ENCODE results near the gene CDSN. TPM values are rescaled to one million over a fixed set of nuclear protein-coding genes. Genes with fewer than 3 reads are reported as not detected.

CDSN gene
- total and polyA plus RNA-seq, 2 experiments from 2014 or later: 0.07 TPM; not detected in 1

- TF ChIP-seq REST (IDR thresholded peaks at IDR 0.05; ENCODE audit: unreplicated experiment): no peak
- no peak for TF ChIP-seq POLR2AphosphoS5 (IDR thresholded peaks at IDR 0.05; ENCODE audit: low read depth)
- no peak for TF ChIP-seq EZH2phosphoT487 (IDR thresholded peaks at IDR 0.05; ENCODE audit: unreplicated experiment)
- no peak for TF ChIP-seq ETS1 (IDR thresholded peaks at IDR 0.05)
- TF ChIP-seq NANOG (IDR thresholded peaks at IDR 0.05; ENCODE audit: borderline replicate concordance): no peak
- no peak for TF ChIP-seq EZH2 (IDR thresholded peaks at IDR 0.05; ENCODE audit: low read depth, unreplicated experiment)
- TF ChIP-seq ZNF462 (CRISPR knock-in tag; IDR thresholded peaks at IDR 0.05): no peak
- no peak for TF ChIP-seq ZNF331 (CRISPR knock-in tag; IDR thresholded peaks at IDR 0.05; ENCODE audit: low read depth)
- no peak for TF ChIP-seq STAT1 (IDR thresholded peaks at IDR 0.05; ENCODE audit: unreplicated experiment)
- TF ChIP-seq JUNB (IDR thresholded peaks at IDR 0.05; ENCODE audit: unreplicated experiment): no peak
- no peak for TF ChIP-seq CREB1 (CRISPR knock-in tag; IDR thresholded peaks at IDR 0.05; ENCODE audit: low read depth)
- TF ChIP-seq ZNF114 (CRISPR knock-in tag; IDR thresholded peaks at IDR 0.05): no peak
- TF ChIP-seq CTCF (conservative IDR thresholded peaks at IDR 0.05; ENCODE audit: low read depth in 2 of 2): no peak
- Histone ChIP-seq H3K27ac (ENCODE audit: low read depth) (no peak overlapping the region), H3K27me3 (ENCODE audit: insufficient read depth) (no peaks in the 10 kb centered on the region), H3K4me2 (no peak overlapping the region), H3K79me2 (replicated peaks; ENCODE audit: insufficient read depth) (no peaks in the 10 kb centered on the region), H3K36me3 (ENCODE audit: insufficient read depth) (no peaks in the 10 kb centered on the region), H3K4me1 (ENCODE audit: insufficient read depth) (0 out of 2 replicates have a peak, but pooled peaks cover 4% of the 10 kb centered on the region), H4K20me1 (replicated peaks; ENCODE audit: insufficient read depth) (no peaks in the 10 kb centered on the region), H2AFZ (no peak overlapping the region; the same call in 1 of the 2 replicates), H3K9me2 (ENCODE audit: insufficient read depth) (no peaks in the 10 kb centered on the region), H3F3A (replicated peaks; ENCODE audit: low read depth) (0 out of 2 replicates have a peak, but pooled peaks cover 4% of the 10 kb centered on the region), H3K4me3 (no peak overlapping the region)
- Mint-ChIP-seq H3K4me3 (no peak overlapping the region), H3K27ac (no peak overlapping the region), H3K27me3 (ENCODE audit: insufficient read depth, low read depth, poor library complexity) (peaks cover 12% of the 10 kb centered on the region), H3K4me1 (peaks cover 24% of the 10 kb centered on the region), H3K36me3 (ENCODE audit: low read depth) (no peaks in the 10 kb centered on the region), H3K9me3 (no peaks in the 10 kb centered on the region; the same call in 2 of the 3 replicates)
- ATAC-seq (no peak), DNase-seq (ENCODE audit: low spot score) (no peak)
These were observed 5.5 kb upstream of the CDSN start for GRCh38 chr6:31125586-31126363.
